GM18526 (cell line): Measurements from ENCODE around the gene SUSD6.

Source experiments
- POLR2A ChIP-seq: IDR thresholded peaks from 3 replicates; pipeline ENCODE4 v1.6.1; 2011; ENCODE audit not compliant: insufficient read length; ENCODE audit errors: extremely low read depth

The SUSD6 gene

GRCh38 chr14:69716478-69717187 is 105.2 kb downstream of the SUSD6 start:
- no peak for TF ChIP-seq POLR2A

GRCh38 chr14:69719501-69719951 is 108.1 kb downstream of the SUSD6 start:
- no peak for TF ChIP-seq POLR2A

- no peak for TF ChIP-seq POLR2A
These were observed 109.5 kb downstream of the SUSD6 start for GRCh38 chr14:69720912-69721311.

- TF ChIP-seq POLR2A = no peak
These were observed 115.5 kb downstream of the SUSD6 start for GRCh38 chr14:69726761-69727511.

- TF ChIP-seq POLR2A = no peak
These were observed 116.5 kb downstream of the SUSD6 start for GRCh38 chr14:69727860-69728259.

- TF ChIP-seq POLR2A = no peak
These were observed 129.7 kb downstream of the SUSD6 start for GRCh38 chr14:69741055-69741454.

GRCh38 chr14:69749956-69750355 is 138.6 kb downstream of the SUSD6 start:
- TF ChIP-seq POLR2A = no peak

- no peak for TF ChIP-seq POLR2A
These were observed 139.1 kb downstream of the SUSD6 start for GRCh38 chr14:69750495-69750894.

GRCh38 chr14:69752773-69753172 is 141.4 kb downstream of the SUSD6 start:
- no peak for TF ChIP-seq POLR2A

GRCh38 chr14:69753860-69754259 is 142.5 kb downstream of the SUSD6 start:
- TF ChIP-seq POLR2A = no peak

- TF ChIP-seq POLR2A = no peak
These were observed 143.1 kb downstream of the SUSD6 start for GRCh38 chr14:69754487-69754886.

- no peak for TF ChIP-seq POLR2A
These were observed 143.9 kb downstream of the SUSD6 start for GRCh38 chr14:69755296-69755695.

GRCh38 chr14:69755784-69756183 is 144.4 kb downstream of the SUSD6 start:
- no peak for TF ChIP-seq POLR2A

GRCh38 chr14:69756298-69756697 is 144.9 kb downstream of the SUSD6 start:
- no peak for TF ChIP-seq POLR2A

- TF ChIP-seq POLR2A = no peak
These were observed 149.4 kb downstream of the SUSD6 start for GRCh38 chr14:69760810-69761209.

- TF ChIP-seq POLR2A = no peak
These were observed 152.5 kb downstream of the SUSD6 start for GRCh38 chr14:69763761-69764510.
